Measurements from ENCODE around the gene TRAM2.

Gene TRAM2

GRCh38 chr6:52538252-52538900 is 38.5 kb downstream of the TRAM2 start:
- no peaks in the 10 kb centered on the region for H3K9me3 Mint-ChIP-seq
- no peak for DNase-seq
- no peak overlapping the region for H3K27ac Mint-ChIP-seq
- H3K4me1 Mint-ChIP-seq (ENCODE audit: low read depth): peaks cover 45% of the 10 kb centered on the region
- no peaks in the 10 kb centered on the region for H3K27me3 Mint-ChIP-seq
- H3K36me3 Mint-ChIP-seq (ENCODE audit: low read depth): peaks cover 12% of the 10 kb centered on the region
- H3K4me3 Mint-ChIP-seq: no peak overlapping the region

DNA sequence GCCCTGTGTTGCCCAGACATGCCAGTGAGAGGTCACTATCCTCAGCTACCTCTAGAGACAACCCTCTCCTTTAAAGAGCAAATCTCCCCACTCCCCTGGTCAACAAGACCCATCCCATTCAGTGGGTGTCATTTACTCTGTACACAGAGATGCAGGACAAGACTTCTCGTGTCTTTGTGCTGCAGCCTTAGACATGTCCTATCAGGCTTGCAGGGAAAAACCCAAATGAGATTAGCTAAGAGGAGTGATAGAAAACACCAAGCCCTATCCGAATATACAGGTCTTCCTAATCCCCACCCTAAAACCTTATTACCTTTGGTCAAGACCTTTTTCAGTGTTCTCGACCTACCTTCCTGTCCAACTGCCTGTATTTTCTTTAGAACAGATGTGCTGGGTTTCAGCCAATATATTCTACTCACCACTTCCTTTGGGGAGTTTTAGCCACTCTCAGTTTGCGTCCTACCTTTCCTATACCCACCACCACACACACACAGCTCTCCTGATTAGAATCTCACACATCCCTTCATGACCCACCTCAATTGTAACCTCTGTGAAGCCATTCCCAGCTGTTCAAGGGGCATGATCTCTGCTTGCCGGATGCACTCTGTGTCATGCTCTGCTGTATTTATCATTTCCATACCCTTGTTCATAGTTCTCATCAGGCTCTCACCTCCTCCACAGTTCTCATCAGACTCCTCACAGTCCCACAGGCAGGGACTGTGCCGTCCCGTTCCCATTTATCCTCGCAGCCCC is 39.7 kb downstream of the TRAM2 start:
- peaks cover 12% of the 10 kb centered on the region for H3K36me3 Mint-ChIP-seq (ENCODE audit: low read depth)
- H3K27me3 Mint-ChIP-seq: no peaks in the 10 kb centered on the region
- DNase-seq: no peak
- no peaks in the 10 kb centered on the region for H3K9me3 Mint-ChIP-seq
- no peak overlapping the region for H3K27ac Mint-ChIP-seq
- peaks cover 45% of the 10 kb centered on the region for H3K4me1 Mint-ChIP-seq (ENCODE audit: low read depth)
- H3K4me3 Mint-ChIP-seq: no peak overlapping the region

DNA sequence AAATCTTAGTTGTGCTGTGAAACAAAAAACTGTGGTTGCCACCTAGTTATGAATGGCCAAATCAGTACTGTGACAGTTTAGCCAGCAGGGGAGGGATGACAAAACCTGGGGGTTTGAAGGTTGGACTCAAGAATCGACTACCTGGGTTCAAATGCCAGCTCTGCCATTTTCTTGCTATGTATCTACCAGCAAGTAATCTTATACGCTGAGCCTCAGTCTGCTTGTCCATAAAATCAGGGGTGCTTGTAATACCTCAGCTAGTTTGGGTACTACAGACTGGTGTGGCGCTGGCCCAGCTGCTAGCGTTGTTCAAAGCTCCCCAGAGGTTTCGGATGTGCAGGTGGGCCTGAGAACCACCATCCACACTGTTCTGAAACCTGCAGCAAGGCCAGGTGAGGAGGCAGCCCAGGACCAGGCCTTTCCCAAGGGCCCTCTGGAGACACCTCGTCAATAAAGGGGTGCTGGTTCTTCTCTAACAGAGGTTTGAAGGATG is 40.4 kb downstream of the TRAM2 start:
- peaks cover 45% of the 10 kb centered on the region for H3K4me1 Mint-ChIP-seq (ENCODE audit: low read depth)
- H3K27ac Mint-ChIP-seq: no peak overlapping the region
- no peaks in the 10 kb centered on the region for H3K9me3 Mint-ChIP-seq
- H3K36me3 Mint-ChIP-seq (ENCODE audit: low read depth): peaks cover 12% of the 10 kb centered on the region
- no peak for DNase-seq
- H3K27me3 Mint-ChIP-seq: no peaks in the 10 kb centered on the region
- no peak overlapping the region for H3K4me3 Mint-ChIP-seq

DNA sequence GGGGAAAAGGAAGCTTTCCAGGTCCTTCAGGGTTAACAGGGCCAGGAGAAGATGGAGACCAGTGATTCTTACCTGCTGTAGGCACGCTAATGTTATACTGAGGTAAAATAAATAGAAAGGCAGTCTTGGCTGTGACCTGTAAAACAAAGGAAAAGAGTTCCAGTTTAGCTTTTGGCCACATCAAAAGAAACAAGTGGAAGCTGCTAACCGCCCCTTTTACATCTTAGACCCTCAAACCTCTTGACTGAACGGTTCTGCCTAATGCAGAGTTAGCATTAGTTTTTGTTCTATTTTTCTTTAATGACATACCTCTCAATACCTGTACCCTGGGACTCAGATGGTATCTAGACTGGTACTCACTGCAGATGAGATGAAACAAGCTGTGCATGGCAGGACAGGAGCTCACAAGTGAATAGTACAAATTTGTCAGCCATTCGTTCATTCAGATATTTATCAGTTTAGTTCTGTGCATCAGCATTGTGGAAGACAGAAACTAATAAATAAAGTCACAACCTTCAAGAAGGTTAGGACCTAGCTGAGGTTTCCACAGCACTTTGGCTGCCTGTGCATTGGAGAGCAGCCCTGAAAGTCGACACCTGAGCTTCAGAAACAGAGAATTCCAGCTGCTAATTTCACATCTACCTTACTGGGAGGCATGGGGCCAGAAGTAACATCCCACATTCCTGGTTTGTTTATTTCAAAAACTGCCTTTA is 41.0 kb downstream of the TRAM2 start:
- DNase-seq: no peak
- H3K9me3 Mint-ChIP-seq: no peaks in the 10 kb centered on the region
- H3K36me3 Mint-ChIP-seq (ENCODE audit: low read depth): peaks cover 12% of the 10 kb centered on the region
- peaks cover 45% of the 10 kb centered on the region for H3K4me1 Mint-ChIP-seq (ENCODE audit: low read depth)
- H3K4me3 Mint-ChIP-seq: no peak overlapping the region
- no peak overlapping the region for H3K27ac Mint-ChIP-seq
- H3K27me3 Mint-ChIP-seq: no peaks in the 10 kb centered on the region

DNA sequence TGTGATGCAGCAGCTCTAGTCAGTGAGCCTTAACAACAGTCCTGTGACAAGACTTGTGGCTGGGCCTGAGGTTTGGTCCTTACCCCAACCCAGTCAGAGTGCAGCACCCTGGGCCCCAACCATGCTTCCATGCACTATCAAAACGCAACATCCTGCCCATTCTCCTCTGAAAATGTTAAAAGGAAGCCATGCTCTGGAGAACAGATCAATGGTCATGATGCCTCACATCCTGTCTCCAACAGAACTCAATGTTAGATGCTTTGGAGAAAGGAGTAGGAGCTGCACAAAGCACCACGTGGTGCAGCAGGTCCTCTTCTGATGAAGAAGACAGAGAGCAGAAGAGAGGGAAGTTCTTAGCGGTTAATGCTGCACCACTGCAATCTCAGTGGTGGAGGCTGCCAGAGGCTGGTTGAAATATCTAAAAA is 41.9 kb downstream of the TRAM2 start:
- Mint-ChIP-seq H3K4me3 (no peak overlapping the region), H3K4me1 (ENCODE audit: low read depth) (peaks cover 45% of the 10 kb centered on the region), H3K36me3 (ENCODE audit: low read depth) (peaks cover 12% of the 10 kb centered on the region), H3K27ac (peak overlapping the region; percentile 50), H3K9me3 (no peaks in the 10 kb centered on the region), H3K27me3 (no peaks in the 10 kb centered on the region)
- DNase-seq: no peak

DNA sequence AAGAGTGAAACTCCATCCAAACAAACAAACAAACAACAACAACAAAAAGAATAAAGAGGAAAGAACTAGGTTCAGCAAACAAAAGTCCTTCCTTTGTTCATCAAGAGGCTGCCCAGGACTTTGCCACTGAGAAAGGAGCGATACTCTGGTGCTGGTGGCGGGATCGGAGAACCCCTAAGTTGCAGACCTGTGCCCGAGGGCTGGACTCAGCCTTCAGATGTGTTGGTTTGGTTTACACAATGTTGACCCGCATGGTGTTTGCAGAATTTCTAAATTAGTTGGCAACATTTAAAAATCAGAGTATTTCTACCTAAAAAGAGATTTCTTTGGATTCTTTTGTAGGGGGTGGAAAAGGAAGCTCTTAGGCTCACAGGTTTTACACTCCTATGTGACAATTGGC is 42.5 kb downstream of the TRAM2 start:
- Mint-ChIP-seq H3K4me3 (no peak overlapping the region), H3K27me3 (no peaks in the 10 kb centered on the region), H3K9me3 (no peaks in the 10 kb centered on the region), H3K36me3 (ENCODE audit: low read depth) (peaks cover 12% of the 10 kb centered on the region), H3K27ac (no peak overlapping the region), H3K4me1 (ENCODE audit: low read depth) (peaks cover 48% of the 10 kb centered on the region)
- no peak for DNase-seq

GRCh38 chr6:52533491-52533890 is 43.4 kb downstream of the TRAM2 start:
- Mint-ChIP-seq H3K36me3 (ENCODE audit: low read depth) (peaks cover 12% of the 10 kb centered on the region), H3K27me3 (no peaks in the 10 kb centered on the region), H3K9me3 (no peaks in the 10 kb centered on the region), H3K4me1 (ENCODE audit: low read depth) (peaks cover 48% of the 10 kb centered on the region), H3K27ac (no peak overlapping the region), H3K4me3 (no peak overlapping the region)
- no peak for DNase-seq

DNA sequence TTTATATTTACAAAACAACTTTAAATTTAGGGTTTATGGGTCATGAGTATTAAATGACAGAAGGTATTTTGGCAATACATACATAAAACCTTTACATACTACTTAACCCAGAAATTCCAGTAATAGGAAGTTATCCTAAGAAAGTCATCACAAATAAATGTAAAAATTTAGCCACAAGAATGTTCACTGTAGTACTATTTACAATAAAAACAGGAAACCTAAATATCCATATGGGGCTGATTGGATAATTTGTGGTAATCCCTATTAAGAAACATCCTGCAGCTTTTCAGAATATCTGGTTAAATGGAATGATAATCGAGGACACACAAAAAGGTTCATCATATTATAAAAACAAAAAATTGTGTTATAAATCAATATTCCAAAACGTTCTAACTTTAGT is 44.4 kb downstream of the TRAM2 start:
- no peak for DNase-seq
- Mint-ChIP-seq H3K36me3 (ENCODE audit: low read depth) (peaks cover 12% of the 10 kb centered on the region), H3K27me3 (no peaks in the 10 kb centered on the region), H3K4me1 (ENCODE audit: low read depth) (peaks cover 38% of the 10 kb centered on the region), H3K4me3 (no peak overlapping the region), H3K9me3 (no peaks in the 10 kb centered on the region), H3K27ac (no peak overlapping the region)

GRCh38 chr6:52531834-52532233 is 45.0 kb downstream of the TRAM2 start:
- no peaks in the 10 kb centered on the region for H3K9me3 Mint-ChIP-seq
- no peak overlapping the region for H3K27ac Mint-ChIP-seq

GRCh38 chr6:52531396-52531795 is 45.5 kb downstream of the TRAM2 start:
- Mint-ChIP-seq H3K4me1 (ENCODE audit: low read depth) (peaks cover 27% of the 10 kb centered on the region), H3K4me3 (no peak overlapping the region), H3K9me3 (no peaks in the 10 kb centered on the region), H3K36me3 (ENCODE audit: low read depth) (peaks cover 12% of the 10 kb centered on the region), H3K27ac (no peak overlapping the region), H3K27me3 (no peaks in the 10 kb centered on the region)
- no peak for DNase-seq

More at GRCh38 chr6:52531834-52532233, 45.0 kb downstream of the TRAM2 start:
- no peak overlapping the region for H3K4me3 Mint-ChIP-seq
- no peaks in the 10 kb centered on the region for H3K27me3 Mint-ChIP-seq
- H3K4me1 Mint-ChIP-seq (ENCODE audit: low read depth): peaks cover 32% of the 10 kb centered on the region
- peaks cover 12% of the 10 kb centered on the region for H3K36me3 Mint-ChIP-seq (ENCODE audit: low read depth)
- DNase-seq: no peak

DNA sequence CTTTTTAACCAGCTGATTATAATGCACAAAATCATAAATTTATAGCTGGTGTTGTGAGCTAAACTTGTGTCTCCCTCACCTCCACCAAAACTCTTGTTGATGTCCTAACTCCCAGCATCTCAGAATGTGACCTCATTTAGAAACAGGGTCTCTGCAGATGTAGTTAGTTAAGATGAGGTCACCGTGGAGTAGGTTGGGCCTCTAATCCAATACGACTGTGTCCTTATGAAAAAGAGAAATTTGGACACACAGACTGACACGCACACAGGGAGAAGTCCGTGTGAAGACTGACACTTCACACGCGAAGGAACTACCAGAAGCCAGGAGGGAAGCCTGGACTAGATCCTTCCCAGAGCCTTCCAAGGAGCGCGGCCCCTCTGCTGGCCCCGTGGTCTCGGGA is 46.5 kb downstream of the TRAM2 start:
- Mint-ChIP-seq H3K4me3 (no peak overlapping the region), H3K9me3 (no peaks in the 10 kb centered on the region), H3K27me3 (no peaks in the 10 kb centered on the region), H3K36me3 (ENCODE audit: low read depth) (peaks cover 12% of the 10 kb centered on the region), H3K27ac (no peak overlapping the region), H3K4me1 (ENCODE audit: low read depth) (peaks cover 17% of the 10 kb centered on the region)
- no peak for DNase-seq

- Mint-ChIP-seq H3K9me3 (no peaks in the 10 kb centered on the region), H3K27me3 (no peaks in the 10 kb centered on the region), H3K36me3 (ENCODE audit: low read depth) (peaks cover 4% of the 10 kb centered on the region), H3K27ac (no peak overlapping the region), H3K4me1 (ENCODE audit: low read depth) (peaks cover 7% of the 10 kb centered on the region), H3K4me3 (no peak overlapping the region)
- no peak for DNase-seq
Observed at GRCh38 chr6:52529311-52529710, 47.5 kb downstream of the TRAM2 start.

DNA sequence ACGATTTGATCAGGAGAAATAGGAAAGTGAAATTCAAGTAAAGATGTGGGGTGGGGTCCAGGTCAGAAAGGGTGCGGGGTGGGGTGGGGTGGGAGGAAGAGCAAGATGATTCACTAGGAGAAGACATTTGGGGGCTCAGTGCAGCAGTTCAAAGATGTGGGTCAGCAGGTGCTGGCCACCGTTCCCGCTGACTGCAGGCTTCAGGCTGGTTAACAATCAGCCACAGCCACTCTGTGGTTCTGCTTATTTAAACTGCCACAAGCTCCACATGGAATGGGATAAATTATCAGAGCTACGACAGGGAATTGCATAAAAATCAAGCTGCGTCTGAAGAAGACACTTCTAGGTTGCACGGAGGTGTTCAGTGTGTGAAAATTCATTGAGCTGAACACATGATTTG is 49.4 kb downstream of the TRAM2 start:
- Mint-ChIP-seq H3K4me1 (ENCODE audit: low read depth) (peaks cover 7% of the 10 kb centered on the region), H3K4me3 (no peak overlapping the region), H3K27ac (no peak overlapping the region), H3K27me3 (no peaks in the 10 kb centered on the region), H3K36me3 (ENCODE audit: low read depth) (no peaks in the 10 kb centered on the region), H3K9me3 (no peaks in the 10 kb centered on the region)
- no peak for DNase-seq

DNA sequence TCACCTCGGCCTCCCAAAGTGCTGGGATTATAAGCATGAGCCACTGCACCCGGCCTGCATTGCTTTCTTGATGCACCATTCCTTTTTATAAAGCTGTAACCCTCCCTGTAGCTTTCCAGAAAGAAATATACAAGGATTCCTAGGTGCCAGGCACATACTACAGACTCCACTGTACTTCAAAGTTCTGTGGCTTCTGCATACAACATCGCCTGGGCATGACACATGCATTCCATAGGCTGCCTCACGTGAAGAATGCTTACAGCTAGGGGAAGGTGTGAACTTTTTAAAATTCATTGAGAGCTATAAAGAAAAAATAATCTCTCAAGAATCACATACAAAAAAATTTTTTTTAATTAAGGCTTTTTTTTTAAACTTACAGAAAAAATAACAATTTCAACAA is 50.2 kb downstream of the TRAM2 start:
- peaks cover 7% of the 10 kb centered on the region for H3K4me1 Mint-ChIP-seq (ENCODE audit: low read depth)
- H3K27me3 Mint-ChIP-seq: no peaks in the 10 kb centered on the region
- no peak overlapping the region for H3K27ac Mint-ChIP-seq
- H3K4me3 Mint-ChIP-seq: no peak overlapping the region
- no peaks in the 10 kb centered on the region for H3K36me3 Mint-ChIP-seq (ENCODE audit: low read depth)
- no peaks in the 10 kb centered on the region for H3K9me3 Mint-ChIP-seq
- DNase-seq: no peak

GRCh38 chr6:52524918-52525317 is 51.9 kb downstream of the TRAM2 start:
- Mint-ChIP-seq H3K4me1 (ENCODE audit: low read depth) (peaks cover 7% of the 10 kb centered on the region), H3K9me3 (no peaks in the 10 kb centered on the region), H3K27me3 (no peaks in the 10 kb centered on the region), H3K27ac (no peak overlapping the region), H3K4me3 (no peak overlapping the region), H3K36me3 (ENCODE audit: low read depth) (no peaks in the 10 kb centered on the region)
- no peak for DNase-seq
